Measurements from ENCODE around the gene VMO1. TPM values are rescaled to one million over a fixed set of nuclear protein-coding genes. Genes with fewer than 3 reads are reported as not detected.

VMO1 gene
- polyA plus RNA-seq, 1 donor from 2014 or later = 1.6 TPM

DNA sequence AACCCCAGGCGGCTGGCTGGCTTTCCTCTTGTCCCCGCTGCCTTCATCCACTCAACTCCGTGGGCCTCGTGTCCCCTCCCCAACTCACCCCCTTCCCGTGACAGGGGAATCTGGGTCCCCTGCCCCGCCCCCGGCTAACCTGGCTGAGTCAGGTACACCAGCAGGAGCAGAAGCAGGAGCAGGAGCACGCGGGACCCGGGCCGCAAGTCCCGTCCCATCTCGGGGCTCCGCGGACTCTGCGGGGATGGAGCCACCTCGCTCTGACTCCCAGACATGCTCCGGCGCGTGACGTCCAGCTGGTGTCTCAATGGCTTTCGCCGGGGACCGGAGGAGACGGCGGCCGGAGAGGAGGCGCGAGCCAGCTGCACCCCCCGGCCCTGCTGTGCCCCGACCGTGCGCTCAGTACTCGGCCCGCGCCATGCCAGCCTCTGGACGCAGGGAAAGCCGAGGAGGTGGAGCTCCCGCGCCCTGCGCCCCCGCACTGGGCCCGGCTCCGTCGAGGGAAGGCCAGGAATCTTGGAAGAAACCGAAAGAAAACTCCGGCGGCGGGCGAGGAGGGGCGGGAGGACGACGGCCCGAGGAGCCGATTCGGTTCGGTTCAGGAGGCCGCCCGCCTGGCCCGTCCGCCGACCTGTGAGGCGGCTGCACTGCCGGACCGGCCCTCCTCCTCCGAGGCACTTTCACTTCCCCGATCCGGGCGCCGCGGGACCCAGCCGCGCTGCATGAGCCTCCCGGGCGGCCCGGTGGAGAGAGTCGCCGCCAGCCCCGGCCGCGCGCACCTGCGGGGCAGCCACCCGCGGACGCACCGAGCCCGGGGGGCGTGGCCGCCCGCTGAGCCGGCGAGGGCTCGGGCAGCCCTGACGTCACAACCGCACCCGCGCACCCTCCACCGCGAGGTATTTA is 46.8 kb downstream of the VMO1 start, which contains the start of the genes CXCL16 and ZMYND15:
TSS of gene CXCL16 (minus strand) at position 807 of the 903 bp plus-strand sequence. CDS start at position 218, 589 bp downstream.
TSS of gene ZMYND15 (plus strand) at position 712 of the 903 bp plus-strand sequence. CDS start 716 bp downstream, outside the sequence.
- peak; percentile 66 for TF ChIP-seq EZH2 (IDR thresholded peaks at IDR 0.05; ENCODE audit: borderline replicate concordance, insufficient read depth, low read length, poor library complexity, severe bottlenecking)
- TF ChIP-seq, protein P1, sequence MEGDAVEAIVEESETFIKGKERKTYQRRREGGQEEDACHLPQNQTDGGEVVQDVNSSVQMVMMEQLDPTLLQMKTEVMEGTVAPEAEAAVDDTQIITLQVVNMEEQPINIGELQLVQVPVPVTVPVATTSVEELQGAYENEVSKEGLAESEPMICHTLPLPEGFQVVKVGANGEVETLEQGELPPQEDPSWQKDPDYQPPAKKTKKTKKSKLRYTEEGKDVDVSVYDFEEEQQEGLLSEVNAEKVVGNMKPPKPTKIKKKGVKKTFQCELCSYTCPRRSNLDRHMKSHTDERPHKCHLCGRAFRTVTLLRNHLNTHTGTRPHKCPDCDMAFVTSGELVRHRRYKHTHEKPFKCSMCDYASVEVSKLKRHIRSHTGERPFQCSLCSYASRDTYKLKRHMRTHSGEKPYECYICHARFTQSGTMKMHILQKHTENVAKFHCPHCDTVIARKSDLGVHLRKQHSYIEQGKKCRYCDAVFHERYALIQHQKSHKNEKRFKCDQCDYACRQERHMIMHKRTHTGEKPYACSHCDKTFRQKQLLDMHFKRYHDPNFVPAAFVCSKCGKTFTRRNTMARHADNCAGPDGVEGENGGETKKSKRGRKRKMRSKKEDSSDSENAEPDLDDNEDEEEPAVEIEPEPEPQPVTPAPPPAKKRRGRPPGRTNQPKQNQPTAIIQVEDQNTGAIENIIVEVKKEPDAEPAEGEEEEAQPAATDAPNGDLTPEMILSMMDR (IDR thresholded peaks at IDR 0.05; ENCODE audit: poor library complexity, severe bottlenecking) = no peak
- H3K79me2 ChIP-seq (replicated peaks; ENCODE audit: insufficient read depth, low read length) = no peaks in the 10 kb centered on the region
- no peaks in the 10 kb centered on the region for H4K20me1 ChIP-seq (ENCODE audit: insufficient read depth)
- peak within 1 kb of the TSS; percentile 16 for H3K9ac ChIP-seq (ENCODE audit: low read length)
- H3F3A ChIP-seq (ENCODE audit: insufficient read depth, low read length, poor library complexity, severe bottlenecking) = no peaks in the 10 kb centered on the region
- H3K4me2 ChIP-seq (ENCODE audit: low read length) = no peak within 1 kb of the TSS
- H3K4me3 ChIP-seq (ENCODE audit: low read length) = peak within 1 kb of the TSS; percentile 60
- no peaks in the 10 kb centered on the region for H3K9me2 ChIP-seq (ENCODE audit: insufficient read depth, low read length)
- no peaks in the 10 kb centered on the region for H3K36me3 ChIP-seq (ENCODE audit: insufficient read depth, low read length)
- H3K27ac ChIP-seq (ENCODE audit: low read length) = no peak within 1 kb of the TSS
- H3K9me3 ChIP-seq (ENCODE audit: low read length) = no peaks in the 10 kb centered on the region
- H3K27me3 ChIP-seq (ENCODE audit: insufficient read depth, low read depth, low read length) = peaks cover 65% of the 10 kb centered on the region
- no peak within 1 kb of the TSS for H2AFZ ChIP-seq (ENCODE audit: low read depth, low read length)

DNA sequence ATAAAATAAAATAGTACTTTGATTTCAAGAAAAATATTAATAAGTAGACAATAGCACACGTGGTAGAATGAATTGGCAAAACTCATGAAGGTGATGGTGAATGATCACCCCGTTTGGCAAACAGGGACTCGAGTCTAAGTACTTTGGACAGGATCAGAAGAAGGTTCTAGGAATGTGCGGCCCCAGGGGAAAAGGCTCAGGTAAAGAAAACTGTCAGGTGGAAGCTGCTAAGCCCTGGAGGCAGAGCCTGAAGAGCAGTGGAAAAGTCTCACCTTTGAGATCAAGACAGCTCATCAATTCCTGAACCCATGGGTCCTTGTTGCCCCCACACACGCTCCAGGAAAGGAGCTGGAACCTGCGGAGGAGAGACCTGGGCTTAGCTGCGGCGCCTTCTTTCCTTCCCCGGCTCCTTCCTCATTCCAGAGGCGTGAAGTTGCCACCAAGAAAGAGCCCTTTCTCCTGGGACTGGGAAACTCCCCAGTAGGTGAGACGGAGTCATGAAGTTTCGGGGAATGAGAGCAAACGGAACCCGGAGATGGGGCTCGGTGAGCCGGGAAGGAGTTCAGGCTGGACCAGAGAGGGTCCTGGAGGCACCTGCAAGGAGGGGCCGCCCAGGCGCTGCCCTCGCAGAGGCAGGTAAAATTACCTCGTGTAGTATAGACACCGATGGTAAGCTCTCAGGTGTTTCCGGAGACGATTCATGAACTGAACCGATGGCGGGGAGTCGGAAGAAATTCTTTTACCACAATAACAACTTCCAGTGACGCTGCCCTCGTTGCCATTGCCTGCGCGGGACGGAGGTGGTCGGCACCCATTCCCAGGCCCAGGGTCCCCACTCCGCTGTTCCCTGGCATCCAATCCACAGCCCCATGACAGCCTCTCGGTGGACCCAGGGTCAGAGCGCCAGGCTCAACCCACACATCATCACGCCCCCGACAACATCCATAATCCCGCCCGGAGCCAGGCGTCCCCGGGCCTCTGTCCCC is 47.7 kb downstream of the VMO1 start:
- no peaks in the 10 kb centered on the region for H3K9me2 ChIP-seq (ENCODE audit: insufficient read depth, low read length)
- TF ChIP-seq MXI1 (conservative IDR thresholded peaks at IDR 0.05; ENCODE audit: poor library complexity, severe bottlenecking) (no peak), TAF1 (IDR thresholded peaks at IDR 0.05; ENCODE audit: low read depth) (no peak), POLR2AphosphoS5 (IDR thresholded peaks at IDR 0.05) (no peak), EP300 (conservative IDR thresholded peaks at IDR 0.05; ENCODE audit: poor library complexity, severe bottlenecking) (no peak), EZH2 (IDR thresholded peaks at IDR 0.05; ENCODE audit: borderline replicate concordance, insufficient read depth, low read length, poor library complexity, severe bottlenecking) (no peak), RAD21 (conservative IDR thresholded peaks at IDR 0.05) (no peak), SMC3 (conservative IDR thresholded peaks at IDR 0.05; ENCODE audit: poor library complexity) (no peak)
- TF ChIP-seq, protein P2, sequence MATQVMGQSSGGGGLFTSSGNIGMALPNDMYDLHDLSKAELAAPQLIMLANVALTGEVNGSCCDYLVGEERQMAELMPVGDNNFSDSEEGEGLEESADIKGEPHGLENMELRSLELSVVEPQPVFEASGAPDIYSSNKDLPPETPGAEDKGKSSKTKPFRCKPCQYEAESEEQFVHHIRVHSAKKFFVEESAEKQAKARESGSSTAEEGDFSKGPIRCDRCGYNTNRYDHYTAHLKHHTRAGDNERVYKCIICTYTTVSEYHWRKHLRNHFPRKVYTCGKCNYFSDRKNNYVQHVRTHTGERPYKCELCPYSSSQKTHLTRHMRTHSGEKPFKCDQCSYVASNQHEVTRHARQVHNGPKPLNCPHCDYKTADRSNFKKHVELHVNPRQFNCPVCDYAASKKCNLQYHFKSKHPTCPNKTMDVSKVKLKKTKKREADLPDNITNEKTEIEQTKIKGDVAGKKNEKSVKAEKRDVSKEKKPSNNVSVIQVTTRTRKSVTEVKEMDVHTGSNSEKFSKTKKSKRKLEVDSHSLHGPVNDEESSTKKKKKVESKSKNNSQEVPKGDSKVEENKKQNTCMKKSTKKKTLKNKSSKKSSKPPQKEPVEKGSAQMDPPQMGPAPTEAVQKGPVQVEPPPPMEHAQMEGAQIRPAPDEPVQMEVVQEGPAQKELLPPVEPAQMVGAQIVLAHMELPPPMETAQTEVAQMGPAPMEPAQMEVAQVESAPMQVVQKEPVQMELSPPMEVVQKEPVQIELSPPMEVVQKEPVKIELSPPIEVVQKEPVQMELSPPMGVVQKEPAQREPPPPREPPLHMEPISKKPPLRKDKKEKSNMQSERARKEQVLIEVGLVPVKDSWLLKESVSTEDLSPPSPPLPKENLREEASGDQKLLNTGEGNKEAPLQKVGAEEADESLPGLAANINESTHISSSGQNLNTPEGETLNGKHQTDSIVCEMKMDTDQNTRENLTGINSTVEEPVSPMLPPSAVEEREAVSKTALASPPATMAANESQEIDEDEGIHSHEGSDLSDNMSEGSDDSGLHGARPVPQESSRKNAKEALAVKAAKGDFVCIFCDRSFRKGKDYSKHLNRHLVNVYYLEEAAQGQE (IDR thresholded peaks at IDR 0.05; ENCODE audit: borderline replicate concordance) = no peak
- TF ChIP-seq, protein P1 (IDR thresholded peaks at IDR 0.05; ENCODE audit: poor library complexity, severe bottlenecking) = no peak
- H3K4me3 ChIP-seq (ENCODE audit: low read length) = peak overlapping the region; percentile 60
- H3K9me3 ChIP-seq (ENCODE audit: low read length) = no peaks in the 10 kb centered on the region
- no peak overlapping the region for H3K4me2 ChIP-seq (ENCODE audit: low read length)
- no peak overlapping the region for H3K27ac ChIP-seq (ENCODE audit: low read length)
- H3F3A ChIP-seq (ENCODE audit: insufficient read depth, low read length, poor library complexity, severe bottlenecking) = no peaks in the 10 kb centered on the region
- H3K27me3 ChIP-seq (ENCODE audit: insufficient read depth, low read depth, low read length) = peaks cover 60% of the 10 kb centered on the region
- no peak overlapping the region for H3K9ac ChIP-seq (ENCODE audit: low read length)
- no peaks in the 10 kb centered on the region for H3K36me3 ChIP-seq (ENCODE audit: insufficient read depth, low read length)
- no peaks in the 10 kb centered on the region for H4K20me1 ChIP-seq (ENCODE audit: insufficient read depth)
- no peaks in the 10 kb centered on the region for H3K79me2 ChIP-seq (replicated peaks; ENCODE audit: insufficient read depth, low read length)
- H2AFZ ChIP-seq (ENCODE audit: low read depth, low read length) = no peak overlapping the region
